Stimulated activated CD8-positive, alpha-beta memory T cell treated with anti-CD3 and anti-CD28 coated beads, Interleukin-4, amount 100 ng/mL, for 48 hours (primary cell): ENCODE results near the gene MEDAG.
A peak's percentile ranks its signal among the peaks of the same experiment; 100 is the strongest.

Experiments
- DNase-seq: peaks from one replicate; pipeline ENCODE4 v3.0.0-alpha.2; 2020

MEDAG gene

GRCh38 chr13:30873499-30873898 is 32.6 kb upstream of the MEDAG start:
- DNase-seq, result no peak

DNA sequence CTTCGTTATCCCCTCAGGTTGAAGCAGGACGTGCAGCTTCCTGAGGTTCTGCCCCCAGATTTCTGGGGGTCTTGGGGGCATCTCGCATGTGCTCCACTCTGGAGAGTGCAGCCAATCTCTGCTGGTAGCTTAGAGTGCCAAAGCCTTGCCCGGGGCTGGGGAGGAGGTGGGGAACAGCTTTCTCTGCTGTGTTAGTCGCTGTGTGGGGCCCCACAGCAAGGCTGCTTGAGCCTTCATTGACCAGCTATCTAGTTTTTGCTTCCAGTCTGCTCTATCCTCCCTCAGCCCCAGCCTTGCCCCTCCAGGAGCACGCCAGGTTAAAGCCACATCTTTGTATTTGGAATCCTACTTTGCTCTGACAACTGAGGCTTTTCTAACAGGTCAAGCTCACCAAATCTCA is 32.0 kb upstream of the MEDAG start:
- DNase-seq, result no peak

GRCh38 chr13:30874561-30874960 is 31.5 kb upstream of the MEDAG start:
- no peak for DNase-seq

GRCh38 chr13:30877335-30877734 is 28.7 kb upstream of the MEDAG start:
- no peak for DNase-seq

DNA sequence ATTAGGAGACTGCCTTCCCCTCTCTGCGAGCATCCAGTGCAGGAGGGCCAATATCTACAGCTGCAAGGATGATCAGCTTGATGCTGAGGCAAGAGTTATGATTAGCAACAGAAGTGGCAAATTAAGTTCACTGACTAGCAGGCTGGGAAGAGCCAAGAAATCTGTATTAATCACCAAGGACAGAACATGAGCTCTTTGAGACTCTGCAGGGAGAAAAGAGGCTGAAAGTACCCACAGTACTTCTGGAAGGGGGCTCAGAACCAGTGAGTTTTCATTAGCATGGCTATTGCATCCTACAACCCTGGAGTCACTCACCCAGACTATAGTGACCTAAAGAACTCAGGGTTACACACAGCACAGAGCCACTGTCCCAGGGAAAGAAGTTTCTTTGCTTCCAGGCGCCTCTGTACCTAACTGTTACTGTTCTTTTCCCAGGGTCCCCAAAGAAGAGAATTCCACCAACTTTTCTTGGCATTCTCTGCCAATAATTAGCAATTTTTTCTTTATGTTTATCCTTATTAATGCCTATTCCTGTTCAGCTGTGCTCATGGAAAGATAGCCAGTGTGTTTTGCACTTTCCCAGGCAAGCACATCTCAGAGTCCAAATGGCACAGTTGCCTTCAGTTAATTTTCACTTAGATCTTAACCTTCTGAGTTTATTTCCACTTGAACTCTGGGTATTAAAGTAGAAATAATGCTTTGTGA is 25.8 kb upstream of the MEDAG start:
- DNase-seq, result no peak

GRCh38 chr13:30880856-30881155 is 25.3 kb upstream of the MEDAG start:
- DNase-seq, result no peak

DNA sequence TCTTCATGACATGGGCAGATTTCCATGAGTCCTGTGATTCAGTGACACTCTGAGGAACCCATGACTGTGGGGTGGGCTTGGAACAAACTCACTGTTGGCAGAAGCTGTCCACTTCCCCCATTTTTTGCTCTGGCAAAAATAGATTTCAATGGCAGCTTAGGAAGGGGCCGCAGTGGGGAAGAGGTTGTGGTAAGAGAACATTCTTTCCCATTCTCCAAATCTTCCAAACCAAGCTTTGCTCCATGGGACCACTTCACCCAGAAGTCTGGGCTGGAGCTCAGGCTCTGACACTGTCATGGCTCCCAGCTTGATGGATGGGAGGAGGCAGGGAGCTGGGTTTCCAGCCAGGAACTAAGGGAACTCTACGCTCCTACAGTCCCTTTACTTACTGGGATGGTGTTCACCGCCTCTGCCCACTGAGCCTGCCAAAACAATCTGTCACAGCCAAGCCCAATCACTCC is 24.9 kb upstream of the MEDAG start:
- DNase-seq, result no peak

DNA sequence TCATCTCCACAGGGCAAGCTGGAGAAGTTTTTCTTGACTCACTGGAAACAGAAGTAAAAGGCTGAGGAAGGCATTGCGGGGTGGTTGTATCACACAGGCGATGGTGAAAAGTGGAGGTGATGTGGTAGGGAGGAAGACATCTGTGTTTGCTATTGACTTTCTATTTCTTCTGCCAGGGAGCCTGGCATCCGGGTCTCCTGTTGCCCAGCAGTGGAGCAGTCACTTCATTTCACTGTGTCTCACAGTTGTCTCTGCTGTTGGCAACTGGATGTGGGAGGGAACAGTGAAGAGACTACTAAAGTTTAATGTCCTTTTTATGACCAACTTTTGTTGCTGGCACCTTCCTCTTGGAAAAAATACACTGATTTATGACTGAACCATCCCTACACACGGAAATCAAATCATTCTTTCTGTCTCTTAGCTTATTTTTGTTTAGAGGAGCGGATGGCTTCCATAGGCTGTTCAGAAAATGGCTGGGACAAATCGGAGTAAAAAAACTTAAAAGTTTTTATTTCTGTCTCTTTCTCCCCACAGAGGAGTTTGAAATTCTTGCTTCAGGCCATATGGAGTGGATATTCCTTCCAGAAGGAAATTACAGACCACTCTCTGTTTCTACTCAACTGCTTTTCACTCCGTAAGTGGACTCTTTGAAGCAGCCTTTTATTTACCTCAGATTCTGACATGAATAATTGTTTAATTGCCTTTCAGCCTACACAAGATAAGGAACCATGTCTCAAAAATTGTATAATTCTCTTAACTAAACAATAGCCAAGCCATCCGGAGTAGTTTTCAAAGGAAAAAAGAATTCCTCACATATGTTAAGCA is 23.8 kb upstream of the MEDAG start:
- DNase-seq, result no peak

DNA sequence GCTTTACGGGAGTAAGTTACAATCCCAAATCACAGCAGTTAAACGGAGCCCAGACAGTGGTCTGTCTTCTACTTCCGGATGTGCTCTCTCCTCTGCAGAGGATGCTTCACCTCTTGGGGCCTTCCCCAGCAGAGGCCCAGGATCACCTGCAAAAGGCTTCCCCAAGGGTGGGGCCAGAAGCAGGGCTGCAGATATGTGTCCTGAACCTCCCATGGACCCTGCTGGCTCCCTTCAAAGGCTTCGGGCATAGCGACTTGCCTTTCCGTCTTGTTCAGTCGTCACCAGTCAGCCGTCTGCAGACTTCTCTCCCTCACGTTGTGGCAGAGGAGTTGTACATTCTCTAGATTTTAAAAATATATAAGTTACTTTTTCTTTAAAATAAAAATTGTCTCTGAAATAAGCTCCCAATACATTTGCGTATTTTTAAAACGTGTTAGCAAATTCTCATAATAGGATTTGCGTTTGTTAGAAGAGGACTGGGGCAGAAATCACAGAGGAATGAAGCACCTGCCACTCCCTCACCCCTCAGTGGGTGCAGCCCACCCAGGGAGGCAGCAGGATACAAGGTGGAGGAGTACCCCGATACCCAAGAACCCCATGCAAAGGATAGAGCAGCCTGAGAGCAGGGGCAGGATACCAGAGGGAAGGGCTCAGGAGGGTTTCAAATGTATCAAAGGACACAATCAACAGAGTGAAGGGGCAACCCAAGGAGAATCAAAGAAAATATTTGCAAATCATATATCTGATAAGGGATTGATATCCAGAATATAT is 22.9 kb upstream of the MEDAG start:
- no peak for DNase-seq

- DNase-seq, result no peak
Observed at GRCh38 chr13:30884543-30884942, 21.5 kb upstream of the MEDAG start.

DNA sequence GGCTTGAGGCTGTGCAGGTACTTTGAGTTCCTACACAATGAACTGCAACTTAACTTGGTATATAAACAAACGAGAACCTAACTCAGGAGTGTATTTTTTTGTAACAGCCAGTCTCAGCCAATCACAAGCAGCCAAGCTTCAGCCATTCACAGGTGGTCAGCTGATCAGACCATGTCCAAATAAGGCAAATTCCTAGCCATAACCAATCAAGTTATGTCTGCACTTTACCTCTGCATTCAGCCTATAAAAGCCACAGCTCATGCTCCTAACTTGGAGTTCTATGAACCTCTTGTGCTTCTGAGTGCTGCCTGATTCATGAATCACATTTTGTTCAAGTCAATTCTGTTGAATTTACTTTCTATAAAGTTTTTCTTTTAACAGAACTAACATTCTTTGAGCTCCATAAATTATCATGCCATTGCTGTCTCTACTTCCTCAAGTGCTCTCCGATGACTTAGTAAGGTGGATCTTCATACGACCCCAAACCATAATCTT is 16.8 kb upstream of the MEDAG start:
- no peak for DNase-seq

DNA sequence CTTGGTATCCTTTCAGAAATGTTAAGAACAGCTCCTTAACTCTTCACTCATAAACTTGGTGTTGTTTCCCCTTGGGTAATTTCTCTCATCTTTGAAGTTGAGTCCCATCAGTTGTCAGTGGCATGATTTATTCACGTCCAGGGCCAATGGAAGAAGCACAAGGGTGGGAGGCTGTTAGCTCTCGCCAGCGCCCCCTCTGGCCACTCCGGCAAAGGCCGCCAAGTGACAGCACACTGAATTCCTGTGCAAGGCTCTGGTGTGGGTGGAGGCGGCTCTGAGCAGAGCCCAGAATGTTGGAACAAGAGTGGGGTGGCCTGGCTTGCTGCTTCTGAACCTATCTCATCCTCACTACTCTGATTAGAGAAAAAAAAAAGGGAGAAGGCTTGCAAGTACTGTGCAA is 13.1 kb upstream of the MEDAG start:
- DNase-seq, result peak; percentile 50

GRCh38 chr13:30895773-30896172 is 10.3 kb upstream of the MEDAG start:
- DNase-seq, result no peak

GRCh38 chr13:30898070-30898469 is 8.0 kb upstream of the MEDAG start:
- DNase-seq, result no peak

DNA sequence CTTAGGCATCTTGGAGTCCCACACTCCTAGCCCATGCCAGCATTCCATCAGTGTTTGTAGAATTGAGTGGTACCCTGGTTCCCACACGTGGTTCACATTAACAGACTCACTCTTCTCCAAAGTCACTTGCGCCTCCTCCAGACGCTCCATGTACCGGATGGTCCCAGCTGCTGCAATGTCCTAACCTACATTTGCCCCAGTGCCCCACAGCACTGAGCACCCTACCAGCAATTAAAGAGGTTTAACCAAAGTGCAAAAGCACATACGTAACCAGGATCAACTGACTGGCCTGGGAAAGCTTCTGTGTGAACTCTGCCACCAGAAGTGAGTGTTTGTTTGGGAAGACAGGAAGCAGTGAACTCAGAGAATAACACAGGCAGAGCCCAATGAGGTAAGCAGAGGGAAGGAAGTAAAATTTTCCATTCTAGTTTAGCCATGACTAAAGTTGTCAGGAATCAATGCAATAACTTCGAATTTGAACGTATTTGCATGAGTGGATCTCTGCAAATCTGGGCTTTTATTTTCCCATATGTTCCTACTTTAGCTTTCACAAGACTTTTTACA is 7.3 kb upstream of the MEDAG start:
- no peak for DNase-seq

DNA sequence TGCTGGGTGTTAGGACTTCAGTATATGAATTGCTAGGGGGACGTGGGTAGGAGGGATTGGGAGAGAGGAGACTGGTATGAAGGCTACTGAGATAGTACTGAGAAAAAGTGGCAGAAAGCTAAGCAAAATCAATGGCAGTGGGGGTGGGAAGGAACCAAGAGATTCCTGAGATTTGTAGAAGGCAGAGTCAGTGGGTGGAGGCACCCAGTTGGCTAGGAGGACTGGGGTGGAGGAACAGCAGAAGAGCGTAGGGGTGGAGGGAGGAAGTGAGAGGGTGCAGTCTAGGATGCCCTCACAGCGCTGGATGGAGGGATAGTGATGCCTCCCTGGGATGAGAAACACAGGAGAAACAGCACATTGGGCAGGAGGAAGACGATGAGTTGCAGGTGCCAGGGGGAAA is 5.6 kb upstream of the MEDAG start:
- DNase-seq, result no peak

GRCh38 chr13:30900952-30901749 is 4.9 kb upstream of the MEDAG start:
- no peak for DNase-seq

GRCh38 chr13:30904043-30904442 is 2.0 kb upstream of the MEDAG start:
- no peak for DNase-seq

DNA sequence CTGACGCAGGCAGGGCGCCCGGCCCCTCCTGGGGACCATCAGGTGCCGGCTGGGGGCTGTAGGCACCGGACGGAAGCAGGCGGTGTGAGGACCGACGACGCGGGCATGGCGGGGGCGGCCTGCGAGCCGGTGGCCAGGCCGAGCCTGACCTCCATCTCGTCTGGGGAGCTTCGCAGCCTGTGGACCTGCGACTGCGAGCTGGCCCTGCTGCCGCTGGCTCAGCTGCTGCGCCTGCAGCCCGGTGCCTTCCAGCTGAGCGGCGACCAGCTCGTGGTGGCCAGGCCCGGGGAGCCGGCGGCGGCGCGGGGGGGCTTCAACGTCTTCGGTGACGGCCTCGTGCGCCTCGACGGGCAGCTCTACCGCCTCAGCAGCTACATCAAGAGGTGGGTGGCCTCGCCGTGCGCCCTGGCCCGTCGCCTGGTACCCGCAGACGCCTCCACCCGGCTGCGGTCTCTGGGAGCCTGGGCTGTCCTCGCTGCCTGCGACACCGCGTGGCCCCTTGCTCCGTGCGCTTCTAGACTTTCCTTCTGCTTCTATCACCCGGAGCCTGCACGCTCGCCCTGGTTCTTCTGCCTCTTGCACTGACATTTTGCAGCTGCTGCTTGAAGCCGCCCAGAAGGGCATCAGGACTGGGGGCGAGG is 460 bp downstream of the MEDAG start:
- no peak for DNase-seq

DNA sequence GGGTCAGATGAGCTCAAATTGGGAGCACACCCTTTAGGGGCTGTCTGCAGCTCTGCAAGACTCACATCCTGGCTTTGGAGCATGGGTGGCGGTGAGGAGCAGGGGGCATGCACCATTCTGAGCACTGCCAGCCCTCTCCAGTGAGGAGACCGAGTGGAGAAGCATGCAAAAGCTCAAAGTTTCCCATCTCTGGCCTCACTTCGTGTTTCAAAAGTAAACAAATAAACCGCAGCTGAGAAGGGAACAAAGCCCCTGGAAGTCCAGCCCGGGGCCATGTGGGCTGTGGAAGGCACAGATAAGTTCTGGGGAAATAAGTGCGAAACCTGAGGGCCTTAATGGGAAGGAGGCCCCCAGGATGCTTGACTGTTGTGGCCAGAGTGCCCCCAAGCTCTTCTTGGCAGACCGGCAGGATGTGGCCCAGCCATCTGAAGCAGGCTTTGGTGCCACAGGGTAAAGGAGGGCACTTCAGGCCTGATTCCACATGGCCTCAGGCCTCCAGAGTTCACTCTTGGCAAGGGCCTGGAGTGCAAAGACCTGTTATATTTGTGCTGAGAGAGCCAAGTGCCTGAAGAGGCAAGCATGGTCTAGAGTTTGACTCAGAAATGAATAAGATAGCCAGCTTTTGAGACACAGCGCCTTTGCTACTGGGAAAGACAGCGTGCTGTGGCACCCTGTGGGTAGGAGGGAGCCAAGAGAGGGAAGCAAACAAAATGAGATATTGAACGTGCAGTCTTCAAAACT is 1.2 kb downstream of the MEDAG start:
- no peak for DNase-seq

DNA sequence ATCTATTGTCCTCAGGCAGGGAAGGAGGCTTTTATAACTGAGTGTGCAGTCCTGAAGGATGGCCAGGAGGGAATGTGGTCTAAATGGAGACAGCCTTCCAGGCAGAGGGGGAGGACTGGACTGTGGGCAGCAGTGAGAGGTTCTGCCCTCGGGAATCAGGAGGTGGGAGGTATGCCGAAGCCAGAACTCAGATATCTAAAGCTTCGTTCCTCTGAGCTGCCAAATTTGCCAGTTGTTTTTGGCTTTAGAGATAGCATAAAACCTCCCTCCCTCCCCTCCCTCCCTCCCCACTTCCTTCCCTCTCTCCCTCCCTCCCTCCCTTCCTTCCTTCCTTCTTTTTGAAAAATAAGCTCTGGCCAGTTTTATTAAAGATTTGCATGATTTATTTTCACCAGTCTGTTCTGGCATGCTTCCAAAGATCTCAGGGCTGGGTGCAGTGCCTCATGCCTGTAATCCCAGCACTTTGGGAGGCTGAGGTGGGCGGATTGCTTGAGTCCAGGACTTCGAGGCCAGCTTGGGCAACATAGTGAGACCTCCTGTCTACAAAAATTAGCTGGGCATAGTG is 2.4 kb downstream of the MEDAG start:
- no peak for DNase-seq
